Inflammatory macrophage (primary cell): ENCODE measurements around the gene NSD2.
"Not testable (repeated sequence)": the region's sequence is repeated elsewhere in the genome, so short reads cannot be mapped to it uniquely, and the experiment has no call there.

Experiments used
- DNase-seq, 2 donors: peaks; one replicate each; pipeline ENCODE4 v3.0.0-alpha.2; 2020 to 2022

Gene NSD2

DNA sequence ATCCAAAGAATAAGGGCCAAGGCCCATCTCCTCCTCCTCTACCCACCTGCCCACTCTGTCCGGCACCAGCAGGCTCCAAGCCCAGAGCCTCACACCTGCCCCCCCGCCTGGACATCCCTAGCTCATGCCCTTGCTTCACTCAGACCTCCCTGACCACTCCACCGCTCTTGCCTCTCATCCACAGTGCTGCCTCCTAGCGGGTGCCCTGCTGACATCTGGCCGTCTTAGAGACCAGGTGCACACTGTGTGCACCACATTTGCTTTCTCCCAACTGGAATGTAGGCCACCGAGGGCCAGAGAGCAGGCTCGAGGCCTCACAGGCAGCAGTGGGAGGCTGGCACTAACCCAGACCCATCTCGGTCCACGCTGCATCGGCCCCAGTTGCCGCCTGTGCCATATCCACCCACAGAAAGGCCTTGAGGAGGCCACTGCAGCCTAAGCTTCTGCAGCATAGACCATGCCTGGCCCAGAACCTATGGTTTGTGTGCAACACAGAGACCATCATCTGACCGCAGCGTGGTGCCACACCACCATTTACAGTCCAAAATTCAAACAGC, 28.8 kb upstream of the NSD2 start:
- no peak for DNase-seq

- no peak for DNase-seq
Measured at GRCh38 chr4:1842993-1843448, 28.2 kb upstream of the NSD2 start.

- no peak for DNase-seq
Measured at GRCh38 chr4:1843852-1844251, 27.3 kb upstream of the NSD2 start.

- DNase-seq = not testable (repeated sequence)
Measured at GRCh38 chr4:1844618-1845017, 26.6 kb upstream of the NSD2 start.

GRCh38 chr4:1846580-1846979, 24.6 kb upstream of the NSD2 start:
- no peak for DNase-seq

DNA sequence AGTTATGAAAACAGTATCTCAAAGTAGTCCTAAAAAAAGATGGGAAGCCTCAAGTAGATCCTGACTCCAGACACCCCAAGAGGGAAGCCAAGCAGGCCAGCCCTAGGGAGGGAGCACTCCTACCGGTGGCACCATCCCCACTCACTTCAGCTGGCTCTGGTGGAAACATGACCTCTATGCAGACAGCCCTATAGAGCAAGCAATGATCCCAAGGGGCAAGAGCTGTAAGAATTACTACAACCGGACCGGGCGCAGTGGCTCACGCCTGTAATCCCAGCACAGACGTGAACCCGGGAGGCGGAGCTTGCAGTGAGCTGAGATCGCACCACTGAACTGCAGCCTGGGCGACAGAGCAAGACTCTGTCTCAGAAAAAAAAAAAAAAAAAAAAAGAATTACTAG, 20.9 kb upstream of the NSD2 start:
- no peak for DNase-seq

GRCh38 chr4:1851160-1851559, 20.0 kb upstream of the NSD2 start:
- DNase-seq = no peak

- DNase-seq = peak; percentile 7 to 51
Measured at GRCh38 chr4:1851575-1852410, 19.4 kb upstream of the NSD2 start.

- no peak for DNase-seq
Measured at GRCh38 chr4:1852904-1853623, 18.1 kb upstream of the NSD2 start.

DNA sequence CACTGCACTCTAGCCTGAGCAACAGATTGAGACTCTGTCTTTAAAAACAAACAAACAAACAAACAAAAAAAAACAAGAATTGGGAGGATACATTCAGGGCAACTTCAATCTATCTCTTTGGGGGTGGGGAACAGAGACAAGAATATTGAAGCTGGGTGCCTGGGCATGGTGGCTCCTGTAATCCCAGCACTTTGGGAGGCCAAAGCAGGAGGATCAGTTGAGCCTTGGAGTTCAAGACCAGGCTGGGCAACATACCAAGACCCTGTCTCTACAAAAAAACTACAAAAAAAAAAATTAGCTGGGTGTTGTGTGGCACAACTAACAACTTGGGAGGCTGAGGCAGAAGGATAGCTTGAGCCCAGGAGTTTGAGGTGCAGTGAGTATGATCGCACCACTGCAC, 16.4 kb upstream of the NSD2 start:
- no peak for DNase-seq

DNA sequence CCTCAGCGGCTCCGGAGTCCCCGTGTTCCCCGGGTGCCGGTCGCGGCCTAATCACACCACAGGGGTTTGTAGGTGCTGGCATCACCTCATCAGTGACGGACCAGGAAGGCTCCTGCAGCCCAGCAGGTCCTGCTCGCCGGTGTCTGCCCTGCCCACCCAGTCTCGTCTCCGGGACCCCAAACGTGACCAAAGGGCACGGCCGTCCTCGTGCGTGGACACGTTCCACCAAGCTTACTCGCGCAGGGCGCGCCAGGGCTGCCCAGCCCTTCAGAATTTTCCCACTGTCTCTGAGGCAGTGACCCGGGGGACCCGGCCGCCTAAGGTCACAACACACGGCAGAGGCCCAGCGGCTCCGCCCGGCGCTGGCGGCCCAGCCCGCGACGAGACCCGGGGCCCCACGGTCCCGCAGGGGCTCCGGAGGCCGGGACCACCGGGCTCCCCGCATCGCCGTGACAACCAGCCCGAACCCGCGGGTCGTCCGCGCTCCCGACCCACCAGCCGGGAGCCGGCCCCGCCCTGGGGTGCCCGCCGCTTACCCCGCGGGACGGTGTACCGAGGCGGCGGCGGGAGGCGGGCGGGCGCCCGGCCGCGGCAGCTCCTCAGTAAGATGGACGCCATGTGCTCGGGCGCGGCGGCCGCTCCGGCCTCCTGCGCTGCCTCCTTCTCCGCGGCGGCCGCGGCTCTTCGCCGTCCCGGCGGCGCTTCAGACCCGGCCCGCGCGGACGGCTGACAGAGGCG, 15.7 kb upstream of the NSD2 start:
- DNase-seq = no peak

DNA sequence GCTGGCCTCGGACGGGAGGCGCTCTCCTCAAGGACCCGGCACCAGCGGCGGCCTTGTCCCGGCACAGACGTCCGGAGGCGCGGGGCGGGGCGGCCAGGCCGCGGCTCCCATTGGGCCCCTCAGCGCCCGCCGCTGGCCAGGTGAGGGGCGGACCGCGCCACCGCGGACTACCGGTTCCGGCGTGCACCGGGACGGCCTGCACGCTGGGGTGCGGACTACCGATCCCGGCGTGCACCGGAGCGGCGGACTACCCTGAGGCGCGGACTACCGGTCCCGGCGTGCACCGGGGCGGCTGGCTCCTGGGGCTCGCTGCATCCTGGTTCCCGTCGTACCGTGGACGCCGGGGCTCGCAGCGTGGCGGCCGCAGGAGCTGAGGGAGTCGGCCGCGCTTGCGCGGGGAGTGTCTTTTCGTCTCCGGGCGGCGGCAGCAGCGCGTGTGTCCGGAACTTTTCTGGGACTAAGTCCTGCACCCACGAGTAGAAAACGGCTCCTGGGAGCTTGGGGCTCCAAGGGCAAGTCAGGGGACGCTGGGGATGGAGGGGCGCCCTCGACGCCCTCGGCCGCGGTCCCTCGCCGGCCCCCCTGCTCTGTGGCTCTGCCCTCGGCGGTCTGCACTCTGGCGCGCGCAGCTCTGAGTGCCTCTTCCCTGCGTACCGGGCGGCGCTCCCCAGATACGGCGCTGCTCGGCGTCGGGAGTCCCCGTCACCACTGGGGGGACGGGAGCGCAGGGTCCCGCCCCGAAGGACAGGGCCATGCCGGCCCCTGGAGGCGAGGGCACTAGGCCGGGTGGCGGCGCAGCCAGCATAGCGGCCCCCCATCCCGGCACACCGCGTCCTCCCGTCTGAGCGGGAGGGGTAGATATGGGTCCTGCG, 14.9 kb upstream of the NSD2 start, which contains the start of gene LETM1:
TSS of gene LETM1 (minus strand) at position 86 of the 872 bp plus-strand sequence. CDS start 206 bp downstream, outside the sequence.
- DNase-seq = peak; percentile 94 to 97

GRCh38 chr4:1856943-1857699, 14.1 kb upstream of the NSD2 start:
- DNase-seq = no peak

- DNase-seq = no peak
Measured at GRCh38 chr4:1857931-1858330, 13.3 kb upstream of the NSD2 start.

DNA sequence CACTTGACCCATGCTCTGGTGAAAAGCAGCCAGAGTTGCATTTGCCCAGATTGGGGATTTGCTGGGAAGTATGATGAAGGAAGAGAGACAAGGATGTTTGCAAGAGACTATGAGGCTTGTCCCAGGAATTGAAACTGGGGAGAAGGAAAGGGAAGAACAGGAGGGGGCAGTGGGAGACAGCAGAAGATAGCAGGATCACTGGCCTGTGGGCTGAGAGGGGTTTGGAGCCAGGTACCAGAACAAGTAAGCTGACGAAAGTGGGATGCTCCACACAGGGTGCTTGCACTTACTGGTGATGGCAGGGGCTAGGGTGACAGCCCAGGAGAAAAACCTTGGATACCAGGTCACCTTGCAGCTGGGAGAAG, 11.8 kb upstream of the NSD2 start:
- no peak for DNase-seq

DNA sequence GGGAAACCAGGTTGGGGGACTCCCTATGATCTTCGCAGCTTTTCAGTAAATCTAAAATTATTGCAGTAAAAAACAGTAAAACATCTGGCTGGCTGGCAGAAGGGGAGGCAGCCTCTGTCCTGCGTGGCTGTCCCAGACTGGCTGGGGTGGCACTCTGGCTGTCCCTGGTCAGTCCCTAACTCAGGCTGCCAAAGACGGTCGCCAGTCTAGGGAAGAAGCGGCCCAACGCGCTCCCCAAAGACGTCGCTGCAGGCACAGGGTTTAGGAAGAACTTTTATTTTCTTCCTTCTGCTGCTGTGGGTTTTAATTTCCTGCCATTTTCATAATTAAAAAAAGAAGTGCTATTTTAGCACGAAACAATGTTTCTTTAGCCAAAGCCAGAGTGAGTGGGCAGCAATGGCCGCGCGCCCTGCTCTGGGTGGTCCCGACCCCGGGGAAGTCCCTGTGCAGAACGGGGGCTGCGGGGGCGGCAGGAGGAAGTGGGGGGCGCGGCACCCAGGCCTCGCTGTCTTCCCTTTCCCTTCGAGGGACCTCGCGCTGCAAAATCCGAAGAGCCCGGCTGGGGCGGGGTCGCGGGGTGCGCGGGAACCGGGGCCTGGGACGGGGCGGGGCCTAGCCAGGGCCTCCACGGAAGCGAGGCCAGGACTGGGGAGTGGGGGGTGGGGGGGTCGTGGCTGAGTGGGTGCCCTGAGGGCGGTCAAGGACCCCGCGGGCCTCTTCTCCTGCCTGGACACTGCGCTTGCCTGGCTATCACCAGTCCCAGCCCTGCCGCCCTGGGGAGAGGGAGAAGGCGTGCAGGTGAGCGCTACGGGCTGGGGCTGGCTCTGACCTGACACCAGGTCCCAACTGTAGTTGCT, 8.9 kb upstream of the NSD2 start:
- peak in 1 of 2 donors; percentile 19 for DNase-seq

- DNase-seq = no peak
Measured at GRCh38 chr4:1862961-1863296, 8.3 kb upstream of the NSD2 start.

DNA sequence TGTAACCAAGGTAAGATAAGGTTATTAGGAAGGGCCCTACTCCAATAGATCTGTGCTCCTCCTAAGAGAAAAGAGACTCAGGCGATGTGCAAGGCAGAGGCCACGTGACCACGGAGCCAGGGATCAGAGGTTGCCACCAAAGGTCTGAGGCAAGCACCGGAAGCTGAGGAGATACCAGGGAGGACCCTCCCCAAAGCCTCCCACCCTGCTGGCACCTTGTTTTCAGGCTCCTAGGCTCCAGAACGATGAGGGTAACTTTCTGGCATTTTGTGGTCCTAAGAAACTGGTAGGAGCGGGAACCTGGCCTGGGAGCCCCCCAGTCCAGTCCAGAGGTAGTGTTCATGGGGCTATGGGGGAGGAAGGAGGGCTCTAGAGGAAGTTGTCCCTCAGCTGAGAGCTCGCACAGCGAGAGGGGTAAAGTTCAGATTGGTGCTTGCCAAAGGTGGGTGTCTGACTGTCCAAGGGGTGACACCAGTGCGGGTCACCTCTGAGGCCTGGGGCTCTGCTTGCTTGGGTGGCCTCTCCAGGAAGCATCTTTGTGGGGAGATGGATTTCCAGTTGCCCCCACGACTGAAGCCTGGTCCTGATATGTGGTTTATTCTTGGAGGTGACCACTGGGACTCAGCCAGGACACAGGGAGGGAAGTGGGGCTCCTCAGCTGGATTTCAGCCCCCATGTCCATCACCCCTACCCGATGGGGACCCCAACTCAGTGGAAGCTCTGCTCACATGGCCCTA, 7.7 kb upstream of the NSD2 start:
- no peak for DNase-seq
